ENCODE data around the gene ADPRHL1. TPM values are rescaled to one million over a fixed set of nuclear protein-coding genes. Genes with fewer than 3 reads are reported as not detected.

ADPRHL1 gene
- total RNA-seq, 2 experiments from 2014 or later, result 0.42 to 0.47 TPM

- no peaks in the 10 kb centered on the region for H3K36me3 ChIP-seq (ENCODE audit: insufficient read depth, low read length)
- no peaks in the 10 kb centered on the region for H3K27me3 Mint-ChIP-seq
- no peak for DNase-seq
- H3K4me3 ChIP-seq (ENCODE audit: low read length), result no peak overlapping the region
- no peak overlapping the region for H3K27ac Mint-ChIP-seq
- H3K36me3 Mint-ChIP-seq (ENCODE audit: low read depth), result no peaks in the 10 kb centered on the region
- peaks cover 2% of the 10 kb centered on the region for H3K9me3 Mint-ChIP-seq
- no peak for ATAC-seq (ENCODE audit: poor library complexity)
- TF ChIP-seq CTCF (IDR thresholded peaks at IDR 0.05), result no peak
- H3K9me3 ChIP-seq (ENCODE audit: control insufficient read depth in 1 of 2, insufficient read depth in 1 of 2, low read length in 2 of 2), result peaks cover 0 to 18% of the 10 kb centered on the region in 2 experiments
- no peak overlapping the region for H3K27ac ChIP-seq (ENCODE audit: low read depth in 1 of 2, low read length in 2 of 2)
- no peaks in the 10 kb centered on the region for H3K4me1 ChIP-seq (ENCODE audit: insufficient read depth, low read length)
- ChIA-PET CTCF (no interaction called here), POLR2A (no interaction called here)
- no peak overlapping the region for H3K4me3 Mint-ChIP-seq
- H3K27me3 ChIP-seq (ENCODE audit: control insufficient read depth in 1 of 2, insufficient read depth in 2 of 2, low read length in 2 of 2), result peaks cover 0 to 3% of the 10 kb centered on the region in 2 experiments
- H3K4me1 Mint-ChIP-seq (ENCODE audit: low read depth), result no peaks in the 10 kb centered on the region
- intact Hi-C loops (cut with DNase I, micrococcal nuclease), result no loop called here
Observed at GRCh38 chr13:113417008-113417751, 36.1 kb downstream of the ADPRHL1 start.

GRCh38 chr13:113415825-113416224 is 37.5 kb downstream of the ADPRHL1 start:
- Histone ChIP-seq H3K27me3 (ENCODE audit: control insufficient read depth in 1 of 2, insufficient read depth in 2 of 2, low read length in 2 of 2) (peaks cover 0 to 3% of the 10 kb centered on the region in 2 experiments), H3K4me1 (ENCODE audit: insufficient read depth, low read length) (no peaks in the 10 kb centered on the region), H3K27ac (ENCODE audit: low read depth in 1 of 2, low read length in 2 of 2) (no peak overlapping the region), H3K4me3 (ENCODE audit: low read length) (no peak overlapping the region), H3K36me3 (ENCODE audit: insufficient read depth, low read length) (no peaks in the 10 kb centered on the region), H3K9me3 (ENCODE audit: control insufficient read depth in 1 of 2, insufficient read depth in 1 of 2, low read length in 2 of 2) (peaks cover 0 to 26% of the 10 kb centered on the region in 2 experiments)
- Mint-ChIP-seq H3K36me3 (ENCODE audit: low read depth) (no peaks in the 10 kb centered on the region), H3K4me3 (no peak overlapping the region), H3K27ac (no peak overlapping the region), H3K9me3 (peaks cover 2% of the 10 kb centered on the region), H3K27me3 (peaks cover 6% of the 10 kb centered on the region), H3K4me1 (ENCODE audit: low read depth) (no peaks in the 10 kb centered on the region)
- CTCF ChIA-PET, result no interaction called here
- intact Hi-C loops (cut with DNase I, micrococcal nuclease), result no loop called here
- POLR2A ChIA-PET, result no interaction called here
- TF ChIP-seq CTCF (IDR thresholded peaks at IDR 0.05), result no peak
- ATAC-seq (ENCODE audit: poor library complexity) (no peak), DNase-seq (no peak)

GRCh38 chr13:113415032-113415431 is 38.3 kb downstream of the ADPRHL1 start:
- ATAC-seq (ENCODE audit: poor library complexity), result no peak
- H3K27ac ChIP-seq (ENCODE audit: low read depth in 1 of 2, low read length in 2 of 2), result no peak overlapping the region
- Mint-ChIP-seq H3K27ac (no peak overlapping the region), H3K27me3 (peaks cover 6% of the 10 kb centered on the region), H3K36me3 (ENCODE audit: low read depth) (no peaks in the 10 kb centered on the region), H3K4me3 (no peak overlapping the region), H3K9me3 (peaks cover 2% of the 10 kb centered on the region), H3K4me1 (ENCODE audit: low read depth) (no peaks in the 10 kb centered on the region)
- ChIA-PET POLR2A (no interaction called here), CTCF (no interaction called here)
- intact Hi-C loops (cut with DNase I, micrococcal nuclease), result no loop called here
- peaks cover 0 to 3% of the 10 kb centered on the region in 2 experiments for H3K27me3 ChIP-seq (ENCODE audit: control insufficient read depth in 1 of 2, insufficient read depth in 2 of 2, low read length in 2 of 2)
- TF ChIP-seq CTCF (IDR thresholded peaks at IDR 0.05), result no peak
- H3K9me3 ChIP-seq (ENCODE audit: control insufficient read depth in 1 of 2, insufficient read depth in 1 of 2, low read length in 2 of 2), result peaks cover 0 to 26% of the 10 kb centered on the region in 2 experiments
- no peaks in the 10 kb centered on the region for H3K4me1 ChIP-seq (ENCODE audit: insufficient read depth, low read length)
- no peak overlapping the region for H3K4me3 ChIP-seq (ENCODE audit: low read length)
- no peak for DNase-seq
- no peaks in the 10 kb centered on the region for H3K36me3 ChIP-seq (ENCODE audit: insufficient read depth, low read length)

Measured in CD4-positive, alpha-beta T cell (primary cell).